ENCODE measurements around the gene ATG14.
A peak's percentile ranks its signal among the peaks of the same experiment; 100 is the strongest.
"Not testable (repeated sequence)": the region's sequence is repeated elsewhere in the genome, so short reads cannot be mapped to it uniquely, and the experiment has no call there.

The ATG14 gene

GRCh38 chr14:55350461-55350860, 61.2 kb downstream of the ATG14 start:
- no peak for DNase-seq (ENCODE audit: low read depth)

- no peak for DNase-seq (ENCODE audit: low read depth)
Measured at GRCh38 chr14:55349565-55349964, 62.1 kb downstream of the ATG14 start.

- no peak for DNase-seq (ENCODE audit: low read depth)
Measured at GRCh38 chr14:55348766-55349453, 62.7 kb downstream of the ATG14 start.

DNA sequence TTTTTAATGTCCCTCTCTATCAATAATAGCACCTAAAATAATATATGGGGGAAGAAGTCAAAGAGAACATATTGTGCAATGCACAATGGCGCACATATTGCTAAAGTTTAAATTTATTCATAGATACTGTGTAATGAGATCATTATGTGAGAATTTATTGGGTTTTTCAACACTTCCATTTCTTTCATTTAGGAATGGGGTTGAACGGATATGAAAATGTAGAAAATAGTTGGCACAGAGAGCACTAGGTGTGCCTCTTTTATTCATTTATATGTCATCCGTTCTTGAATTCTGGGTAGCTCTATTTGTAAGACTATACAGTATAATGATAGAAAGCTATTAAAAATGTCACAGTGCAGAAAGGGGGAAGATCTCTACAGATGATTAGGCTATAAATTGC, 63.9 kb downstream of the ATG14 start:
- no peak for DNase-seq (ENCODE audit: low read depth)

- DNase-seq (ENCODE audit: low read depth): no peak
Measured at GRCh38 chr14:55347040-55347439, 64.6 kb downstream of the ATG14 start.

- DNase-seq (ENCODE audit: low read depth): not testable (repeated sequence)
Measured at GRCh38 chr14:55344582-55345163, 67.0 kb downstream of the ATG14 start.

- DNase-seq (ENCODE audit: low read depth): no peak
Measured at GRCh38 chr14:55341781-55342180, 69.8 kb downstream of the ATG14 start.

- DNase-seq (ENCODE audit: low read depth): no peak
Measured at GRCh38 chr14:55340482-55340881, 71.1 kb downstream of the ATG14 start.

DNA sequence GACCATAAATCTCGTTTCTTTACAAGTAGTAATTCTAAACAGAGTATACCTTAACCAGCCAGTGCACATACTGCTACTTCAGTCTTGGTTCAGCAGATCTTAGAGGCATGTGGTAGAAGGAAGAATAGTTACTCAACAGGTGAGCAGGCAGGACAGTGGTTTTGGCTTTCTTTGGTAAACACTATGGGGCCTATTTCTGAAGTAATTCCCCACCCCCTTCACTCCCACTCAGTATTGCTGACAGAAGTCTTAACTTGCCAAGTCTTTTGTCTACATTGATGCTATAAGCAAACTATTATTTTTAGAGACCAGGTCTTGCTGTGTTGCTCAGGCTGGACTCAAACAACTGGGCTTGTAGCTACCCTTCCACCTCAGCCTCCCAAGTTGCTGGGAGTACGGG, 71.9 kb downstream of the ATG14 start:
- DNase-seq (ENCODE audit: low read depth): no peak

GRCh38 chr14:55336691-55337090, 74.9 kb downstream of the ATG14 start:
- DNase-seq (ENCODE audit: low read depth): no peak

DNA sequence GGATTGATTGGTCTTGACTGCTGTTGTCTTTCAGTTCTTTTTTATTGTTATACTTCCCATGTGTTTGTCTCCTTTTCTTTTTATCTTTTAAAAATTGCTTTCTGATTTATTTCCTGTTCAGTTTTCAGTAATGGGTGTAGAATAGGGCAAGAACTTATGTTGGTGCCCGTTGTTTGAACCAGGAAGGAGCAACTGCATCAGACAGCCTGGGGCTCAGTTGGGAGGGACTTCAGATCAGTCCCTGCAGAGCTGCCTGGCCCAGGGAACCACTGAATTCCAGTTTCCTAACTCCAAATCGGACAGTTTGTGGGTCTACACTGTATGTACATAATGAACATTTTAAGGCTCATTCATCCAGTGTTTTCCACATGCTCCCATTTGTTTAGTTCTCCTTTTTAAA, 75.5 kb downstream of the ATG14 start:
- DNase-seq (ENCODE audit: low read depth): peak; percentile 25

GRCh38 chr14:55333711-55334485, 77.7 kb downstream of the ATG14 start:
- no peak for DNase-seq (ENCODE audit: low read depth)

- no peak for DNase-seq (ENCODE audit: low read depth)
Measured at GRCh38 chr14:55332654-55333570, 78.7 kb downstream of the ATG14 start.

DNA sequence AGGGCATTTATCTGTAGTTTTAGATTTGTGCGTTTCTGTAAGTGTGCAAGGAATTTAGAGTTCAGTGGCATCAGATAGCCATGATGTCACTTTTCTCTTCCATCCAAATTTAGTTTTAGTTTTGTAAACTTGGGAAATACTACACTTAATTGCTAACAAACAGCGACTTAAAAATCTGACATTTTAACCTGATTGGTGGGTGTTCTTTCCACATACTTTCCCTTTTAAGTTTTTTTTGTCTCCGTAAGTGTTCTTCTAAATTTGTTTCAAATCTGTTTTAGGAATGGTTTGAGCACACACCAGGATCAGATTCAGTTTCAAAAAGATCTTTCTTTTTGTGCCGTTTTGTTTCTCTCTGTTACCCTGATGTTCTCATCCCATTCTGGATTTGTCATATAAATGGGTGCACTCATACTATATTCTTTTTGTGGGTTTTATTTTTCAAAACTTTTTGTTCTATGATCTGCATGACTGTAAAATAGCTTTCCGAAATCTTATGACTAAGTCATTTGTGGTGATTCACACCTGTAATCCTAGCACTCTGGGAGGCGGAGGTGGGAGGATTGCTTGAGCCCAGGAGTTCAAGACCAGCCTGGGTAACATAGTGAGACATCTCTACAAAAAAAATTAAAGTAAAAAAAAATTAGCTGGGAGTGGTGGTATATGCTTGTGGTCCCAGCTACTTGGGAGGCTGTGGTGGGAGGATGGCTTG, 81.5 kb downstream of the ATG14 start:
- DNase-seq (ENCODE audit: low read depth): no peak

DNA sequence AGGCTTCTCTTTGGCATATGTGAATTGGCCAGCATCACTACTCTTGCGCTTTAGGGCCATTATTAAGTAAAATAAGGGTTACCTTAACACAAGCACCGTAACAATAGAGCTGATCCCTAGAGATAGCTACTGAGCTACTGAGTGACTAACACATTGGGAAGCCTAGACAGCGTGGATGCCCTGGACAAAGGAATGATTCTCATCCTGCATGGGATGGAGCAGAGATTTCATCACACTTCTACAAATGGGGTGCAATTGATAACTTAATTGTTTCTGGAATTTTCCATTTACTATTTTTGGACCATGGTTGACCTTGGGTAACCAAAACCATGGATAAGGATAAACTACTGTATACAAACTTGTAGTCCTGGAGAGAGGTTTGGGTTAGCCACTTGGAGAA, 83.3 kb downstream of the ATG14 start:
- no peak for DNase-seq (ENCODE audit: low read depth)

- DNase-seq (ENCODE audit: low read depth): no peak
Measured at GRCh38 chr14:55327179-55327578, 84.5 kb downstream of the ATG14 start.

DNA sequence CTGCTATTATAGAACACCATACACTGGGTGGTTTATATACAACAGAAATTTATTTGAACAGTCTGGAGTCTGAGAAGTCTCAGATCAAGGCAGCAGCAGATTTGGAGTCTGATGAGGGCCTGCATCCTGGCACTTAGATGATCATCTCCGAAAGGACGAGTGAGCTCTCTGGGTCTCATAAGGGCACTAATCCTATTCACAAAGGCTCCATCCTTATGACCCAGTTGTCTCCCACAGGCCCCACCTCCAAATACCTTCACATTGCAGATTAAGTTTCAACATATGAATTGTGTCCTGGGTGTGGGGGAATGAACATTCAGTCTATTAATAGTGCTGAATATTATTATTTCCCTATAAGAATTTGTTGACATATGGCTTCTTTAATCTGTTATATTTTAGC, 86.8 kb downstream of the ATG14 start:
- DNase-seq (ENCODE audit: low read depth): no peak

DNA sequence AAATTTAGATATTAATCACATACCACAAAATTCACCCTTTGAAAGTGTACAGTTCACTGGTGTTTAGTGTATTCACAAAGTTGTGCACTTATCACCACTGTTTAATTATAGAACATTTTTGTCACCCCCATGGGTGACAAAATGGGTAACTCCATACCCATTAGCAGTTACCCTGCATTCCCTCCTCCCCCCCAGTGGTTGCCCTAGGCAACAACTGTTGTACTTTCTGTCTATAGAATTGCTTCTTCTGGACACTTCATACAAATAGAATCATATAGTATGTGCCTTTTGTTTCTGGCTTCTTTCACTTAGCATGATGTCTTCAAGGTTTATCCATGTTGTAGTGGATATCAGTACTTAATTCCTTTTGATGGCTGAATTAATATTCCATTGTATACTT, 87.7 kb downstream of the ATG14 start:
- DNase-seq (ENCODE audit: low read depth): no peak

GRCh38 chr14:55318694-55319093, 92.9 kb downstream of the ATG14 start:
- no peak for DNase-seq (ENCODE audit: low read depth)

- no peak for DNase-seq (ENCODE audit: low read depth)
Measured at GRCh38 chr14:55317542-55318306, 93.9 kb downstream of the ATG14 start.

- DNase-seq (ENCODE audit: low read depth): no peak
Measured at GRCh38 chr14:55316564-55316963, 95.1 kb downstream of the ATG14 start.

Data from T-helper 22 cell (primary cell).